GM06990 (cell line): ENCODE results near the gene PHF21A.

ENCODE experiments used
- DNase-seq: peaks from one replicate; pipeline ENCODE4 v3.0.0-alpha.2; 2011; ENCODE audit not compliant: insufficient read length; ENCODE audit errors: extremely low read depth
- H3K27me3 ChIP-seq: replicated peaks from 2 replicates; pipeline ENCODE4 v1.6.0; 2011; ENCODE audit warnings: low read length; ENCODE audit not compliant: control insufficient read depth, insufficient read depth
- H3K36me3 ChIP-seq: 2 replicates; pipeline ENCODE4 v1.5.1; 2011; ENCODE audit warnings: low read length; ENCODE audit not compliant: control insufficient read depth, insufficient read depth
- H3K4me3 ChIP-seq: replicated peaks from 2 replicates; pipeline ENCODE4 v1.5.1; 2011; ENCODE audit warnings: low read depth, mild to moderate bottlenecking, control low read depth, low read length
- TF ChIP-seq, protein P1 (sequence below): IDR thresholded peaks from 2 replicates; pipeline ENCODE4 v1.5.1; 2011; ENCODE audit warnings: low read length, control low read depth, mild to moderate bottlenecking, inconsistent platforms; ENCODE audit not compliant: insufficient read depth, poor library complexity, severe bottlenecking

Gene PHF21A

DNA sequence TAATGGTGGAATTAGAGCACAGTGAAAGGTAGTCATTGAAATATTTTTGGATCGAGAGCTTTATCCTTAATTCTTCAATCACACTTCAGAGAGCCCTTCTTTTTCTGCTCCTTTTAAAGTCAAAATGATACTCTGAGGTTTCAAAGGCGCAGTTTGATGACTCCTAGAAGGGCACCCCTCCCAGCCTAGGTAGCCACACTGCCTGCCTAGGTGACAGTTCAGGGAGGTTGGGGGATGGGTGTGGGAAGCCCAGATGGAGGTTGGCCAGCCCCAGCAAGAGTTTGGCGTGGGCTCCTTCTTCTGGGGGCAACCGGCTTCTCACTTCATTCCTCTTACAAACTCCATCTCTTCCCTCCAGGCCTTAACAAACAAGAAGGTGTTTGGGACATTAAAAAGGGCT lies 28.6 kb upstream of the PHF21A start:
- H3K36me3 ChIP-seq: no peaks in the 10 kb centered on the region
- no peak overlapping the region for H3K4me3 ChIP-seq
- TF ChIP-seq, protein P1, sequence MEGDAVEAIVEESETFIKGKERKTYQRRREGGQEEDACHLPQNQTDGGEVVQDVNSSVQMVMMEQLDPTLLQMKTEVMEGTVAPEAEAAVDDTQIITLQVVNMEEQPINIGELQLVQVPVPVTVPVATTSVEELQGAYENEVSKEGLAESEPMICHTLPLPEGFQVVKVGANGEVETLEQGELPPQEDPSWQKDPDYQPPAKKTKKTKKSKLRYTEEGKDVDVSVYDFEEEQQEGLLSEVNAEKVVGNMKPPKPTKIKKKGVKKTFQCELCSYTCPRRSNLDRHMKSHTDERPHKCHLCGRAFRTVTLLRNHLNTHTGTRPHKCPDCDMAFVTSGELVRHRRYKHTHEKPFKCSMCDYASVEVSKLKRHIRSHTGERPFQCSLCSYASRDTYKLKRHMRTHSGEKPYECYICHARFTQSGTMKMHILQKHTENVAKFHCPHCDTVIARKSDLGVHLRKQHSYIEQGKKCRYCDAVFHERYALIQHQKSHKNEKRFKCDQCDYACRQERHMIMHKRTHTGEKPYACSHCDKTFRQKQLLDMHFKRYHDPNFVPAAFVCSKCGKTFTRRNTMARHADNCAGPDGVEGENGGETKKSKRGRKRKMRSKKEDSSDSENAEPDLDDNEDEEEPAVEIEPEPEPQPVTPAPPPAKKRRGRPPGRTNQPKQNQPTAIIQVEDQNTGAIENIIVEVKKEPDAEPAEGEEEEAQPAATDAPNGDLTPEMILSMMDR: no peak
- no peaks in the 10 kb centered on the region for H3K27me3 ChIP-seq
- no peak for DNase-seq

DNA sequence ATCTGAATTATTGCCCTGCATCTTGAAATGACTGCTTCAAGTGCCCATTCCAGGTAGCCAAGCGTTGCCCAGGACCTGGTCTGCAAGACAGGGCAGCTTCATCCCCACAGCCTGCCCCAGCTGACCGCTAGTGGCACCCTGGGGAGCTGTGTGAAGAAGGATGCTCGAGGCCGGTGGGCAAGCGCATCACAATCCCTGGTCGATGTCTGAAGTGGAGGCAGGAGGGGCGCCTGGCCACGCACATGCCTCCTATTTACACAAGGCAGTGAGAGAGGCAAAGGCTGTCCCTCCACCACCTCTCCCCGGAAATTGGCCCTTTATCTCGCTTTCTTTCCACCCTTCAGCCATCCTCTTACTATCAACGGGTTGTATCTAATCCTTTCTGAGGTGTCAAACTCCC lies 28.1 kb upstream of the PHF21A start:
- DNase-seq: no peak
- no peaks in the 10 kb centered on the region; the same call in 1 of the 2 replicates for H3K27me3 ChIP-seq

DNA sequence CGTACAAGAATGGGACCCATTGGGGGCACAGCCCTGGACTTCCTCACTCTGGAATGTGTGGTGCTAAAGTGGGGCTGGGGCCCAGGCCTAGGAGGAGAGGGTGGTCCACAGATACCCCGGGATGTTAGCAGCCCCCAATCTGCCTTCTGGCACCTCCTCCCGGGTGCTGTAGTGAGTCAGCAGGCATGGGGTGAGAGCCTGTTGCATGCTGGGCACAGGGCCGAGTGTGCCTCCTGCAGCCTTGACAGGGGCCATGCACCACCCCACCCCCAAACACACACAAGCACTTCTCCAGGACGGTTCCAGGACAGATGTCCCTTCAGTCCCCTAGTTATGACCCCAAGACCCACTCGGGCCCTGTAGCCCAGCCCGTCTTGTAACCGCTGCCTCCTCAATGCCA lies 23.5 kb upstream of the PHF21A start:
- TF ChIP-seq, protein P1: no peak
- DNase-seq: no peak
- Histone ChIP-seq H3K36me3 (no peaks in the 10 kb centered on the region), H3K4me3 (no peak overlapping the region), H3K27me3 (no peaks in the 10 kb centered on the region; the same call in 1 of the 2 replicates)

More for the DNA sequence above, 28.1 kb upstream of the PHF21A start:
- Histone ChIP-seq H3K36me3 (no peaks in the 10 kb centered on the region), H3K4me3 (no peak overlapping the region)
- TF ChIP-seq, protein P1: no peak

DNA sequence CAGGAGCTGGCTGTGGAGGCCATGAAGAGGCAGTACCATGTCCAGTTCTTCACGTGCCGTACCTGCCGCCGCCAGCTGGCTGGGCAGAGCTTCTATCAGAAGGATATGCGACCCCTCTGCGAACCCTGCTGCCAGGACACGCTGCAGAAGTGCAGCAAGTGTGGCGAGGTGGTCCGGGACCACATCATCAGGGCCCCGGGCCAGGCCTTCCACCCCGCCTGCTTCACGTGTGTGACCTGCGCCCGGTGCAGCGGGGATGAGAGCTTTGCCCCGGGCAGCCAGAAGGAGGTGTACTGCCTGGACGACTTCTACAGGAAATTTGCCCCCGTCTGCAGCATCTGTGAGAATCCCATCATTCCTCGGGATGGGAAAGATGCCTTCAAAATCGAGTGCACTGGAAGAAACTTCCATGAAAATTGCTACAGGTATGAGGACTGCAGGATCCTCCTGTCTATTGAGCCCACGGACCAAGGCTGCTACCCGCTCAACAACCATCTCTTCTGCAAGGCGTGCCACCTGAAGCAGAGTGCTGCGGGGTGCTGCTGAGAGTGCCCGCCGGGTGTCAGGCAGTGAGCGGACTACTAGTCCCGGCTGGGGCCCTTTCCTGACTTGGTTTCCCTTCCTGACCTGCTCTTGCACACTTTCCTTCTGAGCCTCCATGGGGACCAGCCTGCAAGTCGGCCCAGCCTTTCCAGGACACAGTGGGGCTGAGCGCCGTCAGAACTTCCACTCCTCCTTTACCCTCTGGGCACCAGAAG lies 22.0 kb upstream of the PHF21A start:
- H3K36me3 ChIP-seq: no peaks in the 10 kb centered on the region
- H3K27me3 ChIP-seq: no peaks in the 10 kb centered on the region; the same call in 1 of the 2 replicates
- H3K4me3 ChIP-seq: no peak overlapping the region
- TF ChIP-seq, protein P1: no peak
- no peak for DNase-seq

DNA sequence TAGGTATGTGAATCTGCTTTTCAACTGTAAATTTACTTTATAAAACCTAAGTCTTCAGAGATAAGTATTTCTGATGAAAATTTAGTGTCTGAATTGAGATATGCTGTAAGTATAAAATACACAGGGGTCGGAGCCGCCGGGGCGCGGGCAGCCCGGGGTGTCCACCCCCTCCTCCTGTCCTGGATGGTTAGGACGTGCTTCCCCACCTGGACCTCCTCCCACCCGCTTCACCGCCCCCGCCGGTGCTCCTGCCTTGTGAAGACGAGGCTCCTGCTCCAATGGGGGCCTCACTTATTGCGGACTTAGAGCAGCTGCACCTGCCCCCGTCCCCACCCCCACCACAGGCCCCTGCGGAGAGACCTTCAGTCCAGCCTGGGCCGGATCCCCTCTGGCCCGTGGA lies 21.3 kb upstream of the PHF21A start:
- Histone ChIP-seq H3K27me3 (no peaks in the 10 kb centered on the region; the same call in 1 of the 2 replicates), H3K4me3 (no peak overlapping the region), H3K36me3 (no peaks in the 10 kb centered on the region)
- DNase-seq: no peak
- TF ChIP-seq, protein P1: no peak

DNA sequence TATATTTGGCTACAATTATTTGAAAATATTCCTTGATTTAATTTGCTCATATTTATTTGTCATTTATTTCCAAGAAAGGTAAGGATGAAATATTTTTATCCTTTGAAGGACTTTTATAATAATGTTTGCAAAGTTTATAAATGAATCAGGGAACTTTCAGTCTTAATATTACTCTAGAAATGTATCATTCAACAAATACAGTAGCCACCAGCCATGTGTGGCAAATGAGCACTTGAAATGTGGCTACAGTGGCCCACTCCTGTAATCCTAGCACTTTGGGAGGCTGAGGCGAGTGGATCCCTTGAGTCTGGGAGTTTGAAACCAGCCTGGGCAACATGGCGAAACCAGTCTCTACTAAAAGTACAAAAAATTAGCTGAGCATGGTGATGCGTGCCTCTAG lies 20.3 kb upstream of the PHF21A start:
- H3K4me3 ChIP-seq: no peak overlapping the region
- DNase-seq: no peak
- no peaks in the 10 kb centered on the region; the same call in 1 of the 2 replicates for H3K27me3 ChIP-seq
- no peaks in the 10 kb centered on the region for H3K36me3 ChIP-seq
- TF ChIP-seq, protein P1: no peak
